Measurements from ENCODE around the gene RAD51D.

RAD51D gene

GRCh38 chr17:35079547-35080423 is 39.9 kb downstream of the RAD51D start:
- Histone ChIP-seq H3K56ac (ENCODE audit: low read length) (no peak overlapping the region), H3K27ac (ENCODE audit: low read depth, low read length) (no peak overlapping the region), H3K4me2 (ENCODE audit: low read length) (no peak overlapping the region), H3K27me3 (ENCODE audit: insufficient read depth, low read length, poor library complexity) (no peaks in the 10 kb centered on the region), H3K23ac (ENCODE audit: low read length) (no peak overlapping the region), H3K79me2 (ENCODE audit: control insufficient read depth, insufficient read depth, low read length) (no peaks in the 10 kb centered on the region), H3K36me3 (ENCODE audit: control insufficient read depth, insufficient read depth, low read length) (no peaks in the 10 kb centered on the region), H4K8ac (ENCODE audit: low read depth, low read length) (no peak overlapping the region), H3K79me1 (ENCODE audit: low read length) (peaks cover 2% of the 10 kb centered on the region), H3K4ac (ENCODE audit: low read depth, low read length) (no peak overlapping the region), H2BK120ac (ENCODE audit: low read depth, low read length) (no peak overlapping the region), H3K4me1 (ENCODE audit: control insufficient read depth, low read depth, low read length) (peaks cover 4% of the 10 kb centered on the region), H3K18ac (ENCODE audit: low read length) (no peak overlapping the region), H2BK15ac (replicated peaks; ENCODE audit: low read depth) (no peak overlapping the region), H3K9ac (ENCODE audit: low read length) (no peak overlapping the region), H2AK5ac (ENCODE audit: low read length) (no peak overlapping the region), H3K4me3 (ENCODE audit: low read length) (no peak overlapping the region), H2BK5ac (ENCODE audit: low read length) (no peak overlapping the region), H4K5ac (ENCODE audit: low read length) (no peak overlapping the region)
- DNase-seq = no peak
- WGBS (ENCODE audit: extremely low coverage, insufficient coverage, low lambda C conversion rate) = no CpG with 5 or more reads among the region's 1 CpG

- Histone ChIP-seq H3K9ac (ENCODE audit: low read length) (no peak overlapping the region), H3K36me3 (ENCODE audit: control insufficient read depth, insufficient read depth, low read length) (no peaks in the 10 kb centered on the region), H3K18ac (ENCODE audit: low read length) (no peak overlapping the region), H4K5ac (ENCODE audit: low read length) (no peak overlapping the region), H2BK120ac (ENCODE audit: low read depth, low read length) (no peak overlapping the region), H3K4me1 (ENCODE audit: control insufficient read depth, low read depth, low read length) (peaks cover 3% of the 10 kb centered on the region), H3K79me1 (ENCODE audit: low read length) (peaks cover 2% of the 10 kb centered on the region), H3K4me2 (ENCODE audit: low read length) (no peak overlapping the region), H3K27ac (ENCODE audit: low read depth, low read length) (no peak overlapping the region), H3K27me3 (ENCODE audit: insufficient read depth, low read length, poor library complexity) (no peaks in the 10 kb centered on the region), H3K4me3 (ENCODE audit: low read length) (no peak overlapping the region), H3K79me2 (ENCODE audit: control insufficient read depth, insufficient read depth, low read length) (no peaks in the 10 kb centered on the region), H3K4ac (ENCODE audit: low read depth, low read length) (no peak overlapping the region), H2AK5ac (ENCODE audit: low read length) (no peak overlapping the region), H4K8ac (ENCODE audit: low read depth, low read length) (no peak overlapping the region), H2BK5ac (ENCODE audit: low read length) (no peak overlapping the region), H3K56ac (ENCODE audit: low read length) (no peak overlapping the region), H3K23ac (ENCODE audit: low read length) (no peak overlapping the region), H2BK15ac (replicated peaks; ENCODE audit: low read depth) (no peak overlapping the region)
- no peak for DNase-seq
- no CpG with 5 or more reads among the region's 1 CpG for WGBS (ENCODE audit: extremely low coverage, insufficient coverage, low lambda C conversion rate)
Observed at GRCh38 chr17:35076874-35077273, 42.8 kb downstream of the RAD51D start.

GRCh38 chr17:35074711-35075707 is 44.7 kb downstream of the RAD51D start:
- no peak overlapping the region for H3K23ac ChIP-seq (ENCODE audit: low read length)
- no peak overlapping the region for H3K4me2 ChIP-seq (ENCODE audit: low read length)
- no peaks in the 10 kb centered on the region for H3K79me2 ChIP-seq (ENCODE audit: control insufficient read depth, insufficient read depth, low read length)
- no peak overlapping the region for H3K18ac ChIP-seq (ENCODE audit: low read length)
- no peak overlapping the region for H3K4me3 ChIP-seq (ENCODE audit: low read length)
- H3K27ac ChIP-seq (ENCODE audit: low read depth, low read length) = no peak overlapping the region
- no peaks in the 10 kb centered on the region for H3K4me1 ChIP-seq (ENCODE audit: control insufficient read depth, low read depth, low read length)
- no peak overlapping the region for H3K9ac ChIP-seq (ENCODE audit: low read length)
- peak overlapping the region; percentile 57 for H2BK15ac ChIP-seq (replicated peaks; ENCODE audit: low read depth)
- H2BK5ac ChIP-seq (ENCODE audit: low read length) = no peak overlapping the region
- no peak overlapping the region for H4K8ac ChIP-seq (ENCODE audit: low read depth, low read length)
- WGBS (ENCODE audit: extremely low coverage, insufficient coverage, low lambda C conversion rate) = no CpG with 5 or more reads among the region's 2 CpGs
- H4K5ac ChIP-seq (ENCODE audit: low read length) = no peak overlapping the region
- H3K79me1 ChIP-seq (ENCODE audit: low read length) = peaks cover 2% of the 10 kb centered on the region
- H2BK120ac ChIP-seq (ENCODE audit: low read depth, low read length) = no peak overlapping the region
- no peak for DNase-seq
- H3K27me3 ChIP-seq (ENCODE audit: insufficient read depth, low read length, poor library complexity) = no peaks in the 10 kb centered on the region
- no peak overlapping the region for H3K4ac ChIP-seq (ENCODE audit: low read depth, low read length)
- H3K36me3 ChIP-seq (ENCODE audit: control insufficient read depth, insufficient read depth, low read length) = no peaks in the 10 kb centered on the region
- H2AK5ac ChIP-seq (ENCODE audit: low read length) = no peak overlapping the region
- H3K56ac ChIP-seq (ENCODE audit: low read length) = no peak overlapping the region

GRCh38 chr17:35073991-35074627 is 45.6 kb downstream of the RAD51D start:
- peaks cover 2% of the 10 kb centered on the region for H3K79me1 ChIP-seq (ENCODE audit: low read length)
- H2AK5ac ChIP-seq (ENCODE audit: low read length) = no peak overlapping the region
- no peaks in the 10 kb centered on the region for H3K4me1 ChIP-seq (ENCODE audit: control insufficient read depth, low read depth, low read length)
- H2BK15ac ChIP-seq (replicated peaks; ENCODE audit: low read depth) = no peak overlapping the region
- no peak overlapping the region for H4K5ac ChIP-seq (ENCODE audit: low read length)
- no peak overlapping the region for H3K56ac ChIP-seq (ENCODE audit: low read length)
- H3K9ac ChIP-seq (ENCODE audit: low read length) = no peak overlapping the region
- H3K27me3 ChIP-seq (ENCODE audit: insufficient read depth, low read length, poor library complexity) = no peaks in the 10 kb centered on the region
- H3K18ac ChIP-seq (ENCODE audit: low read length) = no peak overlapping the region
- H3K27ac ChIP-seq (ENCODE audit: low read depth, low read length) = no peak overlapping the region
- no peak for DNase-seq
- no peak overlapping the region for H3K23ac ChIP-seq (ENCODE audit: low read length)
- no peak overlapping the region for H2BK5ac ChIP-seq (ENCODE audit: low read length)
- H3K4ac ChIP-seq (ENCODE audit: low read depth, low read length) = no peak overlapping the region
- no peak overlapping the region for H2BK120ac ChIP-seq (ENCODE audit: low read depth, low read length)
- H4K8ac ChIP-seq (ENCODE audit: low read depth, low read length) = no peak overlapping the region
- no CpG with 5 or more reads among the region's 5 CpGs for WGBS (ENCODE audit: extremely low coverage, insufficient coverage, low lambda C conversion rate)
- no peak overlapping the region for H3K4me2 ChIP-seq (ENCODE audit: low read length)
- H3K36me3 ChIP-seq (ENCODE audit: control insufficient read depth, insufficient read depth, low read length) = no peaks in the 10 kb centered on the region
- H3K79me2 ChIP-seq (ENCODE audit: control insufficient read depth, insufficient read depth, low read length) = no peaks in the 10 kb centered on the region
- H3K4me3 ChIP-seq (ENCODE audit: low read length) = no peak overlapping the region

- H2AK5ac ChIP-seq (ENCODE audit: low read length) = no peak overlapping the region
- H3K4me1 ChIP-seq (ENCODE audit: control insufficient read depth, low read depth, low read length) = no peaks in the 10 kb centered on the region
- no peak overlapping the region for H2BK120ac ChIP-seq (ENCODE audit: low read depth, low read length)
- no peaks in the 10 kb centered on the region for H3K27me3 ChIP-seq (ENCODE audit: insufficient read depth, low read length, poor library complexity)
- no peak overlapping the region for H3K4me2 ChIP-seq (ENCODE audit: low read length)
- WGBS (ENCODE audit: extremely low coverage, insufficient coverage, low lambda C conversion rate) = no CpG with 5 or more reads among the region's 3 CpGs
- H3K79me2 ChIP-seq (ENCODE audit: control insufficient read depth, insufficient read depth, low read length) = no peaks in the 10 kb centered on the region
- H3K27ac ChIP-seq (ENCODE audit: low read depth, low read length) = no peak overlapping the region
- DNase-seq = no peak
- peaks cover 2% of the 10 kb centered on the region for H3K79me1 ChIP-seq (ENCODE audit: low read length)
- H3K4me3 ChIP-seq (ENCODE audit: low read length) = no peak overlapping the region
- H2BK15ac ChIP-seq (replicated peaks; ENCODE audit: low read depth) = no peak overlapping the region
- no peak overlapping the region for H3K4ac ChIP-seq (ENCODE audit: low read depth, low read length)
- no peaks in the 10 kb centered on the region for H3K36me3 ChIP-seq (ENCODE audit: control insufficient read depth, insufficient read depth, low read length)
- H4K5ac ChIP-seq (ENCODE audit: low read length) = no peak overlapping the region
- no peak overlapping the region for H4K8ac ChIP-seq (ENCODE audit: low read depth, low read length)
- H2BK5ac ChIP-seq (ENCODE audit: low read length) = no peak overlapping the region
- H3K23ac ChIP-seq (ENCODE audit: low read length) = no peak overlapping the region
- H3K18ac ChIP-seq (ENCODE audit: low read length) = no peak overlapping the region
- H3K56ac ChIP-seq (ENCODE audit: low read length) = no peak overlapping the region
- no peak overlapping the region for H3K9ac ChIP-seq (ENCODE audit: low read length)
Observed at GRCh38 chr17:35073183-35073790, 46.4 kb downstream of the RAD51D start.
